Colon (tissue), 2 donors: ENCODE data around the gene SCCPDH.

Source experiments
- FAIRE-seq: peaks from 2 replicates; lab custom pipeline; 2012; peaks lifted over from hg19 to GRCh38; lab: Jason Lieb, UNC
- donor health status: control.
- donor health status: control.

The SCCPDH gene

GRCh38 chr1:246753670-246754535 lies 29.7 kb downstream of the SCCPDH start:
- FAIRE-seq = no peak

- FAIRE-seq = no peak
Measured at GRCh38 chr1:246755419-246755818, 31.2 kb downstream of the SCCPDH start.

GRCh38 chr1:246760422-246761347 lies 36.5 kb downstream of the SCCPDH start:
- no peak for FAIRE-seq

- FAIRE-seq = no peak
Measured at GRCh38 chr1:246761396-246761795, 37.2 kb downstream of the SCCPDH start.

- FAIRE-seq = peak; percentile 36
Measured at GRCh38 chr1:246765521-246765920, 41.3 kb downstream of the SCCPDH start.

- FAIRE-seq = no peak
Measured at GRCh38 chr1:246768403-246769020, 44.3 kb downstream of the SCCPDH start.

- FAIRE-seq = no peak
Measured at GRCh38 chr1:246769306-246769705, 45.1 kb downstream of the SCCPDH start.

- FAIRE-seq = no peak
Measured at GRCh38 chr1:246771366-246771765, 47.2 kb downstream of the SCCPDH start.

GRCh38 chr1:246772686-246773085 lies 48.5 kb downstream of the SCCPDH start:
- FAIRE-seq = no peak

- no peak for FAIRE-seq
Measured at GRCh38 chr1:246773213-246773641, 49.0 kb downstream of the SCCPDH start.

- FAIRE-seq = no peak
Measured at GRCh38 chr1:246775531-246776385, 51.5 kb downstream of the SCCPDH start.

GRCh38 chr1:246776923-246777322 lies 52.7 kb downstream of the SCCPDH start:
- no peak for FAIRE-seq

- no peak for FAIRE-seq
Measured at GRCh38 chr1:246778663-246779062, 54.5 kb downstream of the SCCPDH start.

GRCh38 chr1:246779561-246780175 lies 55.5 kb downstream of the SCCPDH start:
- no peak for FAIRE-seq

GRCh38 chr1:246780264-246780663 lies 56.1 kb downstream of the SCCPDH start:
- no peak for FAIRE-seq

GRCh38 chr1:246781212-246781611 lies 57.0 kb downstream of the SCCPDH start:
- no peak for FAIRE-seq

GRCh38 chr1:246782120-246782900 lies 58.1 kb downstream of the SCCPDH start:
- no peak for FAIRE-seq

- FAIRE-seq = no peak
Measured at GRCh38 chr1:246784621-246785493, 60.6 kb downstream of the SCCPDH start.

GRCh38 chr1:246785494-246786111 lies 61.4 kb downstream of the SCCPDH start:
- no peak for FAIRE-seq
